Endothelial cell of umbilical vein (primary cell): ENCODE results near the gene TBCD. TPM values are rescaled to one million over a fixed set of nuclear protein-coding genes. Genes with fewer than 3 reads are reported as not detected.

Experiments used
- BruUV-seq: library from RNA; stranded (reverse); fragments of 400-500 nt; replicated peaks from 2 replicates; lab custom pipeline; 2021; lab: Mats Ljungman, UMichigan
- CTCF ChIA-PET: fragments of 300-600, 350-600 bp; sonication (Branson Sonifier 250); formaldehyde crosslinking; loops from one replicate; lab custom pipeline; 2021; ENCODE audit warnings: antibody characterized with exemption, inconsistent platforms; lab: Charles Lee
- POLR2A ChIA-PET: fragments of 300-600, 350-600 bp; sonication (Branson Sonifier 250); formaldehyde crosslinking; loops from one replicate; lab custom pipeline; 2021; ENCODE audit warnings: antibody characterized with exemption, inconsistent platforms; lab: Charles Lee
- DNase-seq: peaks from one replicate; pipeline ENCODE4 v3.0.0-alpha.2; 2011; ENCODE audit warnings: low read depth, low spot score
- FAIRE-seq: peaks from 2 replicates; lab custom pipeline; 2011; peaks lifted over from hg19 to GRCh38; lab: Jason Lieb, UNC
- H2AFZ ChIP-seq: 2 replicates; pipeline ENCODE4 v1.6.0; 2012; ENCODE audit warnings: low read depth, low read length, control low read depth, inconsistent platforms
- H3K27ac ChIP-seq: 2 replicates; pipeline ENCODE4 v1.5.1; 2011; ENCODE audit warnings: low read depth, mild to moderate bottlenecking, control low read depth, low read length, moderate library complexity; ENCODE audit not compliant: insufficient read depth
- H3K27me3 ChIP-seq, 2 experiments: 2 replicates each; pipeline versions ENCODE4 v1.6.0 to v1.6.1; 2011; ENCODE audit warnings: low read length in 2 of 2, mixed read lengths in 1 of 2; ENCODE audit not compliant: control insufficient read depth in 2 of 2, insufficient read depth in 2 of 2
- H3K36me3 ChIP-seq, 2 experiments: 2 replicates in 1 of 2; 3 replicates in 1 of 2; pipeline ENCODE4 v1.5.1; 2011; ENCODE audit warnings: low read length in 2 of 2, mild to moderate bottlenecking in 1 of 2, moderate library complexity in 1 of 2; ENCODE audit not compliant: control insufficient read depth in 2 of 2, insufficient read depth in 2 of 2; ENCODE audit errors: extremely low read depth in 1 of 2
- H3K4me1 ChIP-seq: 3 replicates; pipeline ENCODE4 v1.5.1; 2011; ENCODE audit warnings: mild to moderate bottlenecking, low read length; ENCODE audit not compliant: control insufficient read depth, insufficient read depth; ENCODE audit errors: extremely low read depth
- H3K4me2 ChIP-seq: 2 replicates; pipeline ENCODE4 v1.6.1; 2011; ENCODE audit warnings: low read length, control low read depth, mixed read lengths; ENCODE audit not compliant: insufficient read depth
- H3K4me3 ChIP-seq, 3 experiments: fragments of 200-600 bp in 1 of 3; sonication (generic), shearing (Covaris generic) in 1 of 3; replicated peaks in 1 of 3; 2 replicates each; pipeline ENCODE4 v1.5.1; 2011 to 2016; ENCODE audit warnings: control low read depth in 3 of 3, low read length in 3 of 3, mild to moderate bottlenecking in 2 of 3, inconsistent platforms in 1 of 3, low read depth in 1 of 3, moderate library complexity in 1 of 3; ENCODE audit not compliant: insufficient read depth in 1 of 3
- H3K79me2 ChIP-seq: 2 replicates; pipeline ENCODE4 v1.6.0; 2012; ENCODE audit warnings: low read length, inconsistent platforms; ENCODE audit not compliant: control insufficient read depth, insufficient read depth
- H3K9ac ChIP-seq: replicated peaks from 2 replicates; pipeline ENCODE3; 2011; ENCODE audit warnings: low read length, control low read depth; ENCODE audit not compliant: insufficient read depth; ENCODE audit errors: extremely low read depth
- H3K9me1 ChIP-seq: replicated peaks from 3 replicates; pipeline ENCODE4 v1.6.0; 2011; ENCODE audit warnings: mild to moderate bottlenecking, low read length; ENCODE audit not compliant: control insufficient read depth, insufficient read depth; ENCODE audit errors: extremely low read depth
- H3K9me3 ChIP-seq: replicated peaks from 2 replicates; pipeline ENCODE4 v1.5.1; 2012; ENCODE audit warnings: low read length, inconsistent platforms; ENCODE audit not compliant: control insufficient read depth, insufficient read depth
- H4K20me1 ChIP-seq: replicated peaks from 2 replicates; pipeline ENCODE3; 2011; ENCODE audit warnings: mild to moderate bottlenecking, low read length; ENCODE audit not compliant: control insufficient read depth, insufficient read depth; ENCODE audit errors: extremely low read depth
- EZH2 ChIP-seq: IDR thresholded peaks from 2 replicates; pipeline ENCODE4 v1.6.1; 2012; ENCODE audit warnings: borderline replicate concordance, low read depth, mild to moderate bottlenecking, moderate library complexity, low read length, inconsistent platforms; ENCODE audit not compliant: severe bottlenecking
- FOS ChIP-seq: IDR thresholded peaks from 2 replicates; pipeline ENCODE4 v1.6.1; 2011; ENCODE audit warnings: mild to moderate bottlenecking, low read length, moderate library complexity, borderline replicate concordance; ENCODE audit not compliant: insufficient read depth
- GATA2 ChIP-seq: IDR thresholded peaks from 2 replicates; pipeline ENCODE4 v1.7.0; 2011; ENCODE audit warnings: low read depth, mild to moderate bottlenecking, moderate library complexity, mixed read lengths, low read length; ENCODE audit not compliant: insufficient read length, insufficient read depth
- JUN ChIP-seq: IDR thresholded peaks from 2 replicates; pipeline ENCODE4 v1.6.1; 2011; ENCODE audit warnings: borderline replicate concordance, low read depth; ENCODE audit not compliant: insufficient read length, insufficient read depth
- MYC ChIP-seq: IDR thresholded peaks from one replicate; pipeline ENCODE4 v1.6.1; 2011; ENCODE audit warnings: mild to moderate bottlenecking, low read depth, low read length
- POLR2A ChIP-seq: IDR thresholded peaks from 2 replicates; pipeline ENCODE4 v1.6.1; 2012; ENCODE audit warnings: low read depth, mild to moderate bottlenecking, control low read depth, low read length
- POLR2AphosphoS5 ChIP-seq: IDR thresholded peaks from 2 replicates; pipeline ENCODE4 v1.6.1; 2012; ENCODE audit warnings: low read depth, mild to moderate bottlenecking, control low read depth, low read length, moderate library complexity; ENCODE audit not compliant: insufficient read depth
- dilution Hi-C: fragments of 300-500 bp; cut with MboI; formaldehyde crosslinking; loops from one replicate; pipeline ENCODE4 v1.15.0; 2019; ENCODE audit warnings: low sequenced_read_pairs; ENCODE audit not compliant: extremely low pct_ligation_motif_present
- intact Hi-C: fragments of 100-400 bp; cut with micrococcal nuclease; formaldehyde crosslinking; loops from one replicate; pipeline ENCODE4 v1.10.0; 2022
- polyA plus RNA-seq, 4 experiments: library from polyadenylated mRNA; depleted of rRNA in 3 of 4; stranded (reverse) in 3 of 4; unstranded in 1 of 4; fragments of >200 nt; gene quantifications; 2 replicates each; pipeline versions ENCODE4 v1.2.1 to v1.2.3, GENCODE V29; 2011 to 2012; ENCODE audit warnings: missing spikeins in 1 of 4
- total RNA-seq: library from RNA; stranded (reverse); gene quantifications from 2 replicates; pipeline ENCODE4 v1.2.3, GENCODE V29; 2021
- TF ChIP-seq, protein P1 (sequence below), 2 donors: IDR thresholded peaks; 1 replicate in 1 of 2; 2 replicates in 1 of 2; pipeline ENCODE4 v1.5.1; 2011; ENCODE audit warnings: low read length in 2 of 2, mild to moderate bottlenecking in 2 of 2, moderate library complexity in 2 of 2, control low read depth in 1 of 2, inconsistent platforms in 1 of 2, low read depth in 1 of 2; ENCODE audit not compliant: insufficient read depth in 1 of 2; ENCODE audit errors: extremely low read depth in 1 of 2
- TF ChIP-seq, protein P2 (sequence below): IDR thresholded peaks from 2 replicates; pipeline ENCODE4 v1.6.1; 2011; ENCODE audit not compliant: insufficient read depth, insufficient read length

TBCD gene
- total and polyA plus RNA-seq, 2 donors (not counting 3 experiments of a cell fraction or from before 2014, with no cell fraction given), result 121 to 145 TPM

DNA sequence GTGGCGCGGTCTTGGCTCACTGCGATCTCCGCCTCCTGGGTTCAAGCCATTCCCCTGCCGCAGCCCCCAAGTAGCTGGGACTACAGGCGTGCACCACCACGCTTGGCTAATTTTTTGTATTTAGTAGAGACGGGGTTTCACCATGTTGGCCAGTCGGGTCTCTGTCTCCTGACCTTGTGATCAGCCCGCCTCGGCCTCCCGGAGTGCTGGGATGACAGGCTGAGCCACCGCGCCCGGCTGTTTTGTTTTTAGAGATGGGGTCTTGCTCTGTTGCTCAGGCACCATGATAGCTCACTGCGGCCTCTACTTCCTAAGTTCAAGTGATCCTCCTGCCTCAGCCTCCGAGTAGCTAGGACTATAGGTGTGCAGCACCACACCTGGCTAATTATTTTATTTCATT lies 60.7 kb downstream of the TBCD start:
- ChIA-PET CTCF (no interaction called here), POLR2A (no interaction called here)
- no peaks in the 10 kb centered on the region for H3K9me3 ChIP-seq
- no peaks in the 10 kb centered on the region for H3K27me3 ChIP-seq
- H4K20me1 ChIP-seq, result no peaks in the 10 kb centered on the region
- intact Hi-C loops (no loop called here), dilution Hi-C loops (no loop called here)
- H3K4me3 ChIP-seq, result no peak overlapping the region
- BruUV-seq, result no TSS peak
- peaks cover 0 to 4% of the 10 kb centered on the region in 2 experiments for H3K36me3 ChIP-seq
- DNase-seq (no peak), FAIRE-seq (no peak)
- H2AFZ ChIP-seq, result no peak overlapping the region
- no peak overlapping the region for H3K27ac ChIP-seq
- no peaks in the 10 kb centered on the region for H3K4me1 ChIP-seq
- H3K9me1 ChIP-seq, result no peaks in the 10 kb centered on the region
- no peak overlapping the region for H3K9ac ChIP-seq
- H3K4me2 ChIP-seq, result no peak overlapping the region
- H3K79me2 ChIP-seq, result no peaks in the 10 kb centered on the region
- no peak for TF ChIP-seq JUN
- TF ChIP-seq, protein P1, sequence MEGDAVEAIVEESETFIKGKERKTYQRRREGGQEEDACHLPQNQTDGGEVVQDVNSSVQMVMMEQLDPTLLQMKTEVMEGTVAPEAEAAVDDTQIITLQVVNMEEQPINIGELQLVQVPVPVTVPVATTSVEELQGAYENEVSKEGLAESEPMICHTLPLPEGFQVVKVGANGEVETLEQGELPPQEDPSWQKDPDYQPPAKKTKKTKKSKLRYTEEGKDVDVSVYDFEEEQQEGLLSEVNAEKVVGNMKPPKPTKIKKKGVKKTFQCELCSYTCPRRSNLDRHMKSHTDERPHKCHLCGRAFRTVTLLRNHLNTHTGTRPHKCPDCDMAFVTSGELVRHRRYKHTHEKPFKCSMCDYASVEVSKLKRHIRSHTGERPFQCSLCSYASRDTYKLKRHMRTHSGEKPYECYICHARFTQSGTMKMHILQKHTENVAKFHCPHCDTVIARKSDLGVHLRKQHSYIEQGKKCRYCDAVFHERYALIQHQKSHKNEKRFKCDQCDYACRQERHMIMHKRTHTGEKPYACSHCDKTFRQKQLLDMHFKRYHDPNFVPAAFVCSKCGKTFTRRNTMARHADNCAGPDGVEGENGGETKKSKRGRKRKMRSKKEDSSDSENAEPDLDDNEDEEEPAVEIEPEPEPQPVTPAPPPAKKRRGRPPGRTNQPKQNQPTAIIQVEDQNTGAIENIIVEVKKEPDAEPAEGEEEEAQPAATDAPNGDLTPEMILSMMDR (IDR thresholded peaks at IDR 0.05; ENCODE audit: extremely low read depth in 1 of 2, insufficient read depth in 1 of 2, low read depth in 1 of 2, low read length in 2 of 2), result no peak
- TF ChIP-seq EZH2, result no peak
- TF ChIP-seq, protein P2, sequence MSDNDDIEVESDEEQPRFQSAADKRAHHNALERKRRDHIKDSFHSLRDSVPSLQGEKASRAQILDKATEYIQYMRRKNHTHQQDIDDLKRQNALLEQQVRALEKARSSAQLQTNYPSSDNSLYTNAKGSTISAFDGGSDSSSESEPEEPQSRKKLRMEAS, result no peak
- TF ChIP-seq POLR2AphosphoS5, result no peak
- TF ChIP-seq GATA2, result no peak
- TF ChIP-seq FOS, result no peak
- TF ChIP-seq POLR2A, result no peak
- no peak for TF ChIP-seq MYC
